ENCODE data around the gene SPOCK1. TPM values are rescaled to one million over a fixed set of nuclear protein-coding genes. Genes with fewer than 3 reads are reported as not detected.

SPOCK1 gene
- total and polyA plus RNA-seq, 9 of the 15 experiments (the other 6 are each of a cell fraction or from before 2014, with no cell fraction given): 0.01 to 0.35 (median 0.04) TPM; not detected in 6

DNA sequence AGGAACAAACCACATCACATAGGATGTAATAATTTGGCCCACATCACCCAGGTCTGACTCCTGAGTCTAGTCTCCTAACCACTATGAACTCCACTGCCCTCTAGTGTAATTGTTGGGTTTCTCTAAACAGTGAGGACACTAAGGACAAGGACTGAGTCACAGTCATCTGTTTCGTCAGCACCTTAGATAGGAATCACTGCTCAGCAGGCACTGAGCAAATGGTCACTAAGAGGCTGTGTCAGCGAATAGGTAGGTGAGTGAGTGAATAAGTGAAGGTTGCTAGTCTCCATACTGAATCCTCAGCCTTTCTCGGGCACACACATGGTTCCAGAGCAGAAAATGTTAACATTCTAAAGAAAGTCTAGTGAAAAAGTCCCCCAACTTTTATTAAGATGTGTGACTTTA, 278.6 kb downstream of the SPOCK1 start (continued):
- TF ChIP-seq, protein P1, sequence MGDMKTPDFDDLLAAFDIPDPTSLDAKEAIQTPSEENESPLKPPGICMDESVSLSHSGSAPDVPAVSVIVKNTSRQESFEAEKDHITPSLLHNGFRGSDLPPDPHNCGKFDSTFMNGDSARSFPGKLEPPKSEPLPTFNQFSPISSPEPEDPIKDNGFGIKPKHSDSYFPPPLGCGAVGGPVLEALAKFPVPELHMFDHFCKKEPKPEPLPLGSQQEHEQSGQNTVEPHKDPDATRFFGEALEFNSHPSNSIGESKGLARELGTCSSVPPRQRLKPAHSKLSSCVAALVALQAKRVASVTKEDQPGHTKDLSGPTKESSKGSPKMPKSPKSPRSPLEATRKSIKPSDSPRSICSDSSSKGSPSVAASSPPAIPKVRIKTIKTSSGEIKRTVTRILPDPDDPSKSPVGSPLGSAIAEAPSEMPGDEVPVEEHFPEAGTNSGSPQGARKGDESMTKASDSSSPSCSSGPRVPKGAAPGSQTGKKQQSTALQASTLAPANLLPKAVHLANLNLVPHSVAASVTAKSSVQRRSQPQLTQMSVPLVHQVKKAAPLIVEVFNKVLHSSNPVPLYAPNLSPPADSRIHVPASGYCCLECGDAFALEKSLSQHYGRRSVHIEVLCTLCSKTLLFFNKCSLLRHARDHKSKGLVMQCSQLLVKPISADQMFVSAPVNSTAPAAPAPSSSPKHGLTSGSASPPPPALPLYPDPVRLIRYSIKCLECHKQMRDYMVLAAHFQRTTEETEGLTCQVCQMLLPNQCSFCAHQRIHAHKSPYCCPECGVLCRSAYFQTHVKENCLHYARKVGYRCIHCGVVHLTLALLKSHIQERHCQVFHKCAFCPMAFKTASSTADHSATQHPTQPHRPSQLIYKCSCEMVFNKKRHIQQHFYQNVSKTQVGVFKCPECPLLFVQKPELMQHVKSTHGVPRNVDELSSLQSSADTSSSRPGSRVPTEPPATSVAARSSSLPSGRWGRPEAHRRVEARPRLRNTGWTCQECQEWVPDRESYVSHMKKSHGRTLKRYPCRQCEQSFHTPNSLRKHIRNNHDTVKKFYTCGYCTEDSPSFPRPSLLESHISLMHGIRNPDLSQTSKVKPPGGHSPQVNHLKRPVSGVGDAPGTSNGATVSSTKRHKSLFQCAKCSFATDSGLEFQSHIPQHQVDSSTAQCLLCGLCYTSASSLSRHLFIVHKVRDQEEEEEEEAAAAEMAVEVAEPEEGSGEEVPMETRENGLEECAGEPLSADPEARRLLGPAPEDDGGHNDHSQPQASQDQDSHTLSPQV (IDR thresholded peaks at IDR 0.05): no peak
- TF ChIP-seq ZBTB17 (CRISPR knock-in tag; IDR thresholded peaks at IDR 0.05) (no peak), SMARCA4 (IDR thresholded peaks at IDR 0.05) (peak; percentile 50; the same call in 1 of the 2 replicates), CXXC5 (CRISPR knock-in tag; IDR thresholded peaks at IDR 0.05) (no peak), EGR1 (conservative IDR thresholded peaks at IDR 0.05) (no peak), BRD9 (IDR thresholded peaks at IDR 0.05; ENCODE audit: low read depth, partially characterized antibody) (no peak), RB1 (IDR thresholded peaks at IDR 0.05; ENCODE audit: low read depth) (no peak), BMI1 (IDR thresholded peaks at IDR 0.05; ENCODE audit: low read length) (no peak), EHMT2 (IDR thresholded peaks at IDR 0.05) (peak; percentile 46; the same call in 1 of the 2 replicates), ADNP (tag; IDR thresholded peaks at IDR 0.05) (no peak), TBP (optimal IDR thresholded peaks at IDR 0.05; ENCODE audit: low read depth, low read length) (no peak), ZFP30 (CRISPR knock-in tag; IDR thresholded peaks at IDR 0.05; ENCODE audit: borderline replicate concordance) (no peak)
- TF ChIP-seq, protein P2, sequence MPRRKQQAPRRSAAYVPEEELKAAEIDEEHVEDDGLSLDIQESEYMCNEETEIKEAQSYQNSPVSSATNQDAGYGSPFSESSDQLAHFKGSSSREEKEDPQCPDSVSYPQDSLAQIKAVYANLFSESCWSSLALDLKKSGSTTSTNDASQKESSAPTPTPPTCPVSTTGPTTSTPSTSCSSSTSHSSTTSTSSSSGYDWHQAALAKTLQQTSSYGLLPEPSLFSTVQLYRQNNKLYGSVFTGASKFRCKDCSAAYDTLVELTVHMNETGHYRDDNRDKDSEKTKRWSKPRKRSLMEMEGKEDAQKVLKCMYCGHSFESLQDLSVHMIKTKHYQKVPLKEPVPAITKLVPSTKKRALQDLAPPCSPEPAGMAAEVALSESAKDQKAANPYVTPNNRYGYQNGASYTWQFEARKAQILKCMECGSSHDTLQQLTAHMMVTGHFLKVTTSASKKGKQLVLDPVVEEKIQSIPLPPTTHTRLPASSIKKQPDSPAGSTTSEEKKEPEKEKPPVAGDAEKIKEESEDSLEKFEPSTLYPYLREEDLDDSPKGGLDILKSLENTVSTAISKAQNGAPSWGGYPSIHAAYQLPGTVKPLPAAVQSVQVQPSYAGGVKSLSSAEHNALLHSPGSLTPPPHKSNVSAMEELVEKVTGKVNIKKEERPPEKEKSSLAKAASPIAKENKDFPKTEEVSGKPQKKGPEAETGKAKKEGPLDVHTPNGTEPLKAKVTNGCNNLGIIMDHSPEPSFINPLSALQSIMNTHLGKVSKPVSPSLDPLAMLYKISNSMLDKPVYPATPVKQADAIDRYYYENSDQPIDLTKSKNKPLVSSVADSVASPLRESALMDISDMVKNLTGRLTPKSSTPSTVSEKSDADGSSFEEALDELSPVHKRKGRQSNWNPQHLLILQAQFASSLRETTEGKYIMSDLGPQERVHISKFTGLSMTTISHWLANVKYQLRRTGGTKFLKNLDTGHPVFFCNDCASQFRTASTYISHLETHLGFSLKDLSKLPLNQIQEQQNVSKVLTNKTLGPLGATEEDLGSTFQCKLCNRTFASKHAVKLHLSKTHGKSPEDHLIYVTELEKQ (CRISPR knock-in tag; IDR thresholded peaks at IDR 0.05): no peak
- TF ChIP-seq, protein P3, sequence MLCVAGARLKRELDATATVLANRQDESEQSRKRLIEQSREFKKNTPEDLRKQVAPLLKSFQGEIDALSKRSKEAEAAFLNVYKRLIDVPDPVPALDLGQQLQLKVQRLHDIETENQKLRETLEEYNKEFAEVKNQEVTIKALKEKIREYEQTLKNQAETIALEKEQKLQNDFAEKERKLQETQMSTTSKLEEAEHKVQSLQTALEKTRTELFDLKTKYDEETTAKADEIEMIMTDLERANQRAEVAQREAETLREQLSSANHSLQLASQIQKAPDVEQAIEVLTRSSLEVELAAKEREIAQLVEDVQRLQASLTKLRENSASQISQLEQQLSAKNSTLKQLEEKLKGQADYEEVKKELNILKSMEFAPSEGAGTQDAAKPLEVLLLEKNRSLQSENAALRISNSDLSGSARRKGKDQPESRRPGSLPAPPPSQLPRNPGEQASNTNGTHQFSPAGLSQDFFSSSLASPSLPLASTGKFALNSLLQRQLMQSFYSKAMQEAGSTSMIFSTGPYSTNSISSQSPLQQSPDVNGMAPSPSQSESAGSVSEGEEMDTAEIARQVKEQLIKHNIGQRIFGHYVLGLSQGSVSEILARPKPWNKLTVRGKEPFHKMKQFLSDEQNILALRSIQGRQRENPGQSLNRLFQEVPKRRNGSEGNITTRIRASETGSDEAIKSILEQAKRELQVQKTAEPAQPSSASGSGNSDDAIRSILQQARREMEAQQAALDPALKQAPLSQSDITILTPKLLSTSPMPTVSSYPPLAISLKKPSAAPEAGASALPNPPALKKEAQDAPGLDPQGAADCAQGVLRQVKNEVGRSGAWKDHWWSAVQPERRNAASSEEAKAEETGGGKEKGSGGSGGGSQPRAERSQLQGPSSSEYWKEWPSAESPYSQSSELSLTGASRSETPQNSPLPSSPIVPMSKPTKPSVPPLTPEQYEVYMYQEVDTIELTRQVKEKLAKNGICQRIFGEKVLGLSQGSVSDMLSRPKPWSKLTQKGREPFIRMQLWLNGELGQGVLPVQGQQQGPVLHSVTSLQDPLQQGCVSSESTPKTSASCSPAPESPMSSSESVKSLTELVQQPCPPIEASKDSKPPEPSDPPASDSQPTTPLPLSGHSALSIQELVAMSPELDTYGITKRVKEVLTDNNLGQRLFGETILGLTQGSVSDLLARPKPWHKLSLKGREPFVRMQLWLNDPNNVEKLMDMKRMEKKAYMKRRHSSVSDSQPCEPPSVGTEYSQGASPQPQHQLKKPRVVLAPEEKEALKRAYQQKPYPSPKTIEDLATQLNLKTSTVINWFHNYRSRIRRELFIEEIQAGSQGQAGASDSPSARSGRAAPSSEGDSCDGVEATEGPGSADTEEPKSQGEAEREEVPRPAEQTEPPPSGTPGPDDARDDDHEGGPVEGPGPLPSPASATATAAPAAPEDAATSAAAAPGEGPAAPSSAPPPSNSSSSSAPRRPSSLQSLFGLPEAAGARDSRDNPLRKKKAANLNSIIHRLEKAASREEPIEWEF (CRISPR knock-in tag; IDR thresholded peaks at IDR 0.05): no peak
- TF ChIP-seq, protein P4, sequence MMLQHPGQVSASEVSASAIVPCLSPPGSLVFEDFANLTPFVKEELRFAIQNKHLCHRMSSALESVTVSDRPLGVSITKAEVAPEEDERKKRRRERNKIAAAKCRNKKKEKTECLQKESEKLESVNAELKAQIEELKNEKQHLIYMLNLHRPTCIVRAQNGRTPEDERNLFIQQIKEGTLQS (IDR thresholded peaks at IDR 0.05): peak; percentile 91
- TF ChIP-seq, protein P4 (CRISPR knock-in tag; conservative IDR thresholded peaks at IDR 0.05): no peak
